ENCODE measurements around the gene HFE. TPM values are rescaled to one million over a fixed set of nuclear protein-coding genes. Genes with fewer than 3 reads are reported as not detected.

The HFE gene
- total and polyA plus RNA-seq, 10 of the 15 experiments (the other 5 are each of a cell fraction or from before 2014, with no cell fraction given) = 0.52 to 5.9 (median 1.7) TPM

DNA sequence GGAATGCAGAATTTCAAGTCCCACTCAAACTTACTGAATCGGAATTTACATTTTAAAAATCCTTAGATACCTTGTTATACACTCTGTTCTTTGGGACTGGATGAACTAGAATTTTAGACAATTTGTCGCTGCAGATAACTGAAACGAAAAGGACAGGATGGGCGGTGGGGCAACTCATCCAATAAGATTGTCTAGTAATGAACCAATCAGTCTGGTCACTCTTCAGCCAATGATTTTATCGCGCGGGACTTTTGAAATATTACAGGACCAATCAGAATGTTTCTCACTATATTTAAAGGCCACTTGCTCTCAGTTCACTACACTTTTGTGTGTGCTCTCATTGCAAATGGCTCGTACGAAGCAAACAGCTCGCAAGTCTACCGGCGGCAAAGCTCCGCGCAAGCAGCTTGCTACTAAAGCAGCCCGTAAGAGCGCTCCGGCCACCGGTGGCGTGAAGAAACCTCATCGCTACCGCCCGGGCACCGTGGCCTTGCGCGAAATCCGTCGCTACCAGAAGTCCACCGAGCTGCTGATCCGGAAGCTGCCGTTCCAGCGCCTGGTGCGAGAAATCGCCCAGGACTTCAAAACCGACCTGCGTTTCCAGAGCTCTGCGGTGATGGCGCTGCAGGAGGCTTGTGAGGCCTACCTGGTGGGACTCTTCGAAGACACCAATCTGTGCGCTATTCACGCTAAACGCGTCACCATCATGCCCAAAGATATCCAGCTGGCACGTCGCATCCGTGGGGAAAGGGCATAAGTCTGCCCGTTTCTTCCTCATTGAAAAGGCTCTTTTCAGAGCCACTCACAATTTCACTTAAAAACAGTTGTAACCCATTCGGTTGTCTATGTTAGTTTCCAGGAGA lies 41.9 kb upstream of the HFE start (continued):
- TF ChIP-seq IKZF2 (IDR thresholded peaks at IDR 0.05) = 0 out of 4 replicates have a peak, but pooled peaks of 1 of the 2 experiments have one; percentile 16
- TF ChIP-seq, protein P1, sequence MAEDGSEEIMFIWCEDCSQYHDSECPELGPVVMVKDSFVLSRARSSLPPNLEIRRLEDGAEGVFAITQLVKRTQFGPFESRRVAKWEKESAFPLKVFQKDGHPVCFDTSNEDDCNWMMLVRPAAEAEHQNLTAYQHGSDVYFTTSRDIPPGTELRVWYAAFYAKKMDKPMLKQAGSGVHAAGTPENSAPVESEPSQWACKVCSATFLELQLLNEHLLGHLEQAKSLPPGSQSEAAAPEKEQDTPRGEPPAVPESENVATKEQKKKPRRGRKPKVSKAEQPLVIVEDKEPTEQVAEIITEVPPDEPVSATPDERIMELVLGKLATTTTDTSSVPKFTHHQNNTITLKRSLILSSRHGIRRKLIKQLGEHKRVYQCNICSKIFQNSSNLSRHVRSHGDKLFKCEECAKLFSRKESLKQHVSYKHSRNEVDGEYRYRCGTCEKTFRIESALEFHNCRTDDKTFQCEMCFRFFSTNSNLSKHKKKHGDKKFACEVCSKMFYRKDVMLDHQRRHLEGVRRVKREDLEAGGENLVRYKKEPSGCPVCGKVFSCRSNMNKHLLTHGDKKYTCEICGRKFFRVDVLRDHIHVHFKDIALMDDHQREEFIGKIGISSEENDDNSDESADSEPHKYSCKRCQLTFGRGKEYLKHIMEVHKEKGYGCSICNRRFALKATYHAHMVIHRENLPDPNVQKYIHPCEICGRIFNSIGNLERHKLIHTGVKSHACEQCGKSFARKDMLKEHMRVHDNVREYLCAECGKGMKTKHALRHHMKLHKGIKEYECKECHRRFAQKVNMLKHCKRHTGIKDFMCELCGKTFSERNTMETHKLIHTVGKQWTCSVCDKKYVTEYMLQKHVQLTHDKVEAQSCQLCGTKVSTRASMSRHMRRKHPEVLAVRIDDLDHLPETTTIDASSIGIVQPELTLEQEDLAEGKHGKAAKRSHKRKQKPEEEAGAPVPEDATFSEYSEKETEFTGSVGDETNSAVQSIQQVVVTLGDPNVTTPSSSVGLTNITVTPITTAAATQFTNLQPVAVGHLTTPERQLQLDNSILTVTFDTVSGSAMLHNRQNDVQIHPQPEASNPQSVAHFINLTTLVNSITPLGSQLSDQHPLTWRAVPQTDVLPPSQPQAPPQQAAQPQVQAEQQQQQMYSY (CRISPR knock-in tag; IDR thresholded peaks at IDR 0.05) = no peak
- no peak for TF ChIP-seq SUPT20H (IDR thresholded peaks at IDR 0.05; ENCODE audit: borderline replicate concordance, control insufficient read depth, low read depth, low read length)
- no peak for TF ChIP-seq NR2C2 (IDR thresholded peaks at IDR 0.05; ENCODE audit: borderline replicate concordance, control insufficient read depth, insufficient read length, low read depth)
- TF ChIP-seq, protein P2, sequence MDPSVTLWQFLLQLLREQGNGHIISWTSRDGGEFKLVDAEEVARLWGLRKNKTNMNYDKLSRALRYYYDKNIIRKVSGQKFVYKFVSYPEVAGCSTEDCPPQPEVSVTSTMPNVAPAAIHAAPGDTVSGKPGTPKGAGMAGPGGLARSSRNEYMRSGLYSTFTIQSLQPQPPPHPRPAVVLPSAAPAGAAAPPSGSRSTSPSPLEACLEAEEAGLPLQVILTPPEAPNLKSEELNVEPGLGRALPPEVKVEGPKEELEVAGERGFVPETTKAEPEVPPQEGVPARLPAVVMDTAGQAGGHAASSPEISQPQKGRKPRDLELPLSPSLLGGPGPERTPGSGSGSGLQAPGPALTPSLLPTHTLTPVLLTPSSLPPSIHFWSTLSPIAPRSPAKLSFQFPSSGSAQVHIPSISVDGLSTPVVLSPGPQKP (IDR thresholded peaks at IDR 0.05; ENCODE audit: low read depth, low read length) = no peak; the same call in 1 of the 2 replicates
- TF ChIP-seq RAD21 (IDR thresholded peaks at IDR 0.05; ENCODE audit: insufficient read depth, low read depth, low read length) = no peak
- TF ChIP-seq, protein P3, sequence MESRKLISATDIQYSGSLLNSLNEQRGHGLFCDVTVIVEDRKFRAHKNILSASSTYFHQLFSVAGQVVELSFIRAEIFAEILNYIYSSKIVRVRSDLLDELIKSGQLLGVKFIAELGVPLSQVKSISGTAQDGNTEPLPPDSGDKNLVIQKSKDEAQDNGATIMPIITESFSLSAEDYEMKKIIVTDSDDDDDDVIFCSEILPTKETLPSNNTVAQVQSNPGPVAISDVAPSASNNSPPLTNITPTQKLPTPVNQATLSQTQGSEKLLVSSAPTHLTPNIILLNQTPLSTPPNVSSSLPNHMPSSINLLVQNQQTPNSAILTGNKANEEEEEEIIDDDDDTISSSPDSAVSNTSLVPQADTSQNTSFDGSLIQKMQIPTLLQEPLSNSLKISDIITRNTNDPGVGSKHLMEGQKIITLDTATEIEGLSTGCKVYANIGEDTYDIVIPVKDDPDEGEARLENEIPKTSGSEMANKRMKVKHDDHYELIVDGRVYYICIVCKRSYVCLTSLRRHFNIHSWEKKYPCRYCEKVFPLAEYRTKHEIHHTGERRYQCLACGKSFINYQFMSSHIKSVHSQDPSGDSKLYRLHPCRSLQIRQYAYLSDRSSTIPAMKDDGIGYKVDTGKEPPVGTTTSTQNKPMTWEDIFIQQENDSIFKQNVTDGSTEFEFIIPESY (IDR thresholded peaks at IDR 0.05) = no peak
- no peak for TF ChIP-seq MEF2A (IDR thresholded peaks at IDR 0.05; ENCODE audit: insufficient read depth, low read depth, low read length)
- TF ChIP-seq NFIC (IDR thresholded peaks at IDR 0.05; ENCODE audit: low read depth, low read length) = peak; percentile 65
- peak; percentile 80 for TF ChIP-seq FOXM1 (IDR thresholded peaks at IDR 0.05; ENCODE audit: low read depth, low read length)
- TF ChIP-seq CEBPB (IDR thresholded peaks at IDR 0.05; ENCODE audit: borderline replicate concordance in 1 of 2, low read depth in 2 of 2, low read length in 2 of 2) = peak in 1 of 2 experiments; percentile 81; a peak in 1 of 4 replicates
- TF ChIP-seq HCFC1 (IDR thresholded peaks at IDR 0.05; ENCODE audit: low read length) = 0 out of 2 replicates have a peak, but pooled peaks have one; percentile 37
- TF ChIP-seq ZNF384 (IDR thresholded peaks at IDR 0.05; ENCODE audit: borderline replicate concordance, low read depth, low read length) = no peak
- TF ChIP-seq IKZF1 (conservative IDR thresholded peaks at IDR 0.05) = peak; percentile 23; the same call in 1 of the 2 replicates
- TF ChIP-seq SMAD5 (IDR thresholded peaks at IDR 0.05; ENCODE audit: low read depth) = peak; percentile 98
- TF ChIP-seq CREM (IDR thresholded peaks at IDR 0.05; ENCODE audit: low read depth) = peak; percentile 85
- peak; percentile 95; the same call in 2 of the 3 replicates for TF ChIP-seq POU2F2 (IDR thresholded peaks at IDR 0.05; ENCODE audit: borderline replicate concordance, low read depth, low read length)
- TF ChIP-seq RUNX3 (IDR thresholded peaks at IDR 0.05; ENCODE audit: low read length) = peak; percentile 17
- TF ChIP-seq NR2F1 (conservative IDR thresholded peaks at IDR 0.05) = no peak
- 0 out of 2 replicates have a peak, but pooled peaks have one; percentile 18 for TF ChIP-seq GABPA (IDR thresholded peaks at IDR 0.05; ENCODE audit: low read depth)
- no peak for TF ChIP-seq FOXK2 (IDR thresholded peaks at IDR 0.05)
- TF ChIP-seq POLR2A (IDR thresholded peaks at IDR 0.05; ENCODE audit: low read depth, low read length) = peak; percentile 98
- TF ChIP-seq TCF3 (IDR thresholded peaks at IDR 0.05; ENCODE audit: borderline replicate concordance, insufficient read depth, low read depth, low read length) = peak; percentile 95
- no peak for TF ChIP-seq EP300 (IDR thresholded peaks at IDR 0.05; ENCODE audit: borderline replicate concordance in 1 of 2, control insufficient read depth in 1 of 2, low read depth in 2 of 2, low read length in 2 of 2)

Measured in GM12878 (cell line).